GM12878 (cell line): ENCODE results near the gene TMED3. TPM values are rescaled to one million over a fixed set of nuclear protein-coding genes. Genes with fewer than 3 reads are reported as not detected.

Experiments used
- ATAC-seq: fragments of 200-7000 bp; cut with Tn5 transposase; 3 replicates; pipeline ENCODE4 v1.9.1; 2020; ENCODE audit warnings: mild to moderate bottlenecking, moderate library complexity
- BruUV-seq: library from RNA; stranded (reverse); fragments of 400-500 nt; replicated peaks from 2 replicates; lab custom pipeline; 2021; lab: Mats Ljungman, UMichigan
- CTCF ChIA-PET: fragments of 300-600 bp; sonication (Branson Sonifier 250); formaldehyde crosslinking; extraction: SDS; loops from one replicate; lab custom pipeline; 2021; ENCODE audit warnings: inconsistent platforms; lab: Yijun Ruan, JAX
- POLR2A ChIA-PET: fragments of 350-600 bp; formaldehyde crosslinking; extraction: SDS; loops from one replicate; lab custom pipeline; 2021; ENCODE audit warnings: inconsistent platforms; lab: Charles Lee
- RAD21 ChIA-PET: fragments of 300-600 bp; sonication (Branson Sonifier 250); formaldehyde crosslinking; loops from one replicate; lab custom pipeline; 2023; ENCODE audit warnings: antibody characterized with exemption; ENCODE audit not compliant: unreplicated experiment; lab: Charles Lee
- SMC1A ChIA-PET: fragments of 300-600 bp; sonication (Branson Sonifier 250); formaldehyde crosslinking; loops from one replicate; lab custom pipeline; 2023; ENCODE audit not compliant: unreplicated experiment, uncharacterized antibody; lab: Charles Lee
- DNase-seq: peaks from one replicate; pipeline ENCODE4 v3.0.0-alpha.2; 2011; ENCODE audit warnings: low read depth, low spot score
- FAIRE-seq: peaks from 3 replicates; lab custom pipeline; 2011; peaks lifted over from hg19 to GRCh38; lab: Jason Lieb, UNC
- H2AFZ ChIP-seq: 2 replicates; pipeline ENCODE4 v1.6.0; 2011; ENCODE audit warnings: low read depth, low read length, control low read depth; ENCODE audit not compliant: control insufficient read depth
- H3K27ac ChIP-seq: 2 replicates; pipeline ENCODE4 v1.5.1; 2011; ENCODE audit warnings: control low read depth; ENCODE audit not compliant: control insufficient read depth, insufficient read depth
- H3K27me3 ChIP-seq, 2 experiments: replicated peaks in 1 of 2; 2 replicates each; pipeline versions ENCODE4 v1.6.0 to v1.6.1; 2011; ENCODE audit warnings: low read length in 1 of 2; ENCODE audit not compliant: control insufficient read depth in 2 of 2, insufficient read depth in 2 of 2
- H3K36me3 ChIP-seq, 2 experiments: 2 replicates each; pipeline ENCODE4 v1.5.1; 2011; ENCODE audit warnings: low read length in 1 of 2; ENCODE audit not compliant: control insufficient read depth in 2 of 2, insufficient read depth in 2 of 2
- H3K4me1 ChIP-seq: 2 replicates; pipeline ENCODE4 v1.6.1; 2011; ENCODE audit warnings: mild to moderate bottlenecking, low read length, moderate library complexity, mixed read lengths; ENCODE audit not compliant: control insufficient read depth, insufficient read depth
- H3K4me2 ChIP-seq: 2 replicates; pipeline ENCODE4 v1.6.0; 2011; ENCODE audit warnings: control low read depth; ENCODE audit not compliant: control insufficient read depth, insufficient read depth
- H3K4me3 ChIP-seq: fragments of 200-600 bp; sonication (generic); 2 replicates; pipeline ENCODE4 v1.5.1; 2016
- H3K79me2 ChIP-seq: 2 replicates; pipeline ENCODE4 v1.6.0; 2011; ENCODE audit warnings: low read length; ENCODE audit not compliant: control insufficient read depth, insufficient read depth
- H3K9ac ChIP-seq: 2 replicates; pipeline ENCODE4 v1.8.0; 2011; ENCODE audit warnings: low read length, control low read depth, mixed read lengths; ENCODE audit not compliant: control insufficient read depth, insufficient read depth
- H3K9me3 ChIP-seq: replicated peaks from 3 replicates; pipeline ENCODE4 v1.5.1; 2011; ENCODE audit warnings: mild to moderate bottlenecking, low read length; ENCODE audit not compliant: control insufficient read depth, insufficient read depth
- H4K20me1 ChIP-seq: 2 replicates; pipeline ENCODE4 v1.6.0; 2011; ENCODE audit not compliant: control insufficient read depth, insufficient read depth
- ETV6 ChIP-seq, 2 experiments: fragments of 450-650 bp in 1 of 2; IDR thresholded peaks in 1 of 2; conservative IDR thresholded peaks in 1 of 2; 2 replicates each; pipeline ENCODE4 v1.6.1; 2014; ENCODE audit warnings: antibody characterized with exemption in 1 of 2, borderline replicate concordance in 1 of 2, low read depth in 1 of 2, mild to moderate bottlenecking in 1 of 2, moderate library complexity in 1 of 2
- GABPA ChIP-seq: IDR thresholded peaks from 2 replicates; pipeline ENCODE4 v1.6.1; 2014; ENCODE audit warnings: antibody characterized with exemption, low read depth, mild to moderate bottlenecking, inconsistent platforms
- RELB ChIP-seq: fragments of 450-650 bp; IDR thresholded peaks from 2 replicates; pipeline ENCODE4 v1.6.1; 2017; ENCODE audit warnings: low read depth, mild to moderate bottlenecking, moderate library complexity
- ZNF207 ChIP-seq: fragments of 450-650 bp; IDR thresholded peaks from 2 replicates; pipeline ENCODE4 v1.6.1; 2014; ENCODE audit warnings: antibody characterized with exemption, mild to moderate bottlenecking, borderline replicate concordance
- WGBS: methylation state at CpG from one replicate; pipeline ENCODE4 v1.1.6; 2016; ENCODE audit warnings: low lambda C conversion rate; ENCODE audit not compliant: insufficient replicate concordance, insufficient coverage; ENCODE audit errors: missing lambda C conversion rate; 5-methylcytosine and 5-hydroxymethylcytosine counted together
- in situ Hi-C: fragments of 300-500 bp; cut with MboI; formaldehyde crosslinking; loops from 9 replicates; pipeline ENCODE4 v1.14.3; 2018; ENCODE audit warnings: mixed read lengths
- intact Hi-C: fragments of 100-400 bp; cut with micrococcal nuclease; formaldehyde crosslinking; loops from one replicate; pipeline ENCODE4 v1.14.2; 2022; ENCODE audit not compliant: unreplicated experiment
- polyA plus RNA-seq, 11 experiments: library from polyadenylated mRNA; depleted of rRNA in 4 of 11; unstranded in 6 of 11; stranded (reverse) in 5 of 11; fragments of >200 nt; fragmentation: Nextera tagmentation in 4 of 11; fragmentation: Illumina TruSeq in 1 of 11; extraction: Ambion mirVana in 4 of 11; extraction: Trizol in 1 of 11; gene quantifications; 1 replicate in 1 of 11; 2 replicates in 10 of 11; pipeline versions ENCODE4 v1.2.1 to v1.2.3, GENCODE V29; 2011 to 2016; ENCODE audit warnings: inconsistent platforms in 2 of 11, missing spikeins in 2 of 11, low read depth in 1 of 11
- total RNA-seq, 4 experiments: library from RNA; depleted of rRNA in 3 of 4; stranded (reverse); fragments of >200 nt in 3 of 4; fragmentation: Illumina TruSeq in 1 of 4; extraction: Trizol in 1 of 4; gene quantifications; 2 replicates each; pipeline versions ENCODE4 v1.2.1 to v1.2.3, GENCODE V29; 2013 to 2021

Gene TMED3
- total and polyA plus RNA-seq, 10 of the 15 experiments (the other 5 are each of a cell fraction or from before 2014, with no cell fraction given): 7.6 to 95.8 (median 54.9) TPM

GRCh38 chr15:79265987-79266579 is 44.8 kb upstream of the TMED3 start:
- Histone ChIP-seq H3K4me3 (no peak overlapping the region), H3K27ac (no peak overlapping the region), H3K4me1 (no peaks in the 10 kb centered on the region), H3K36me3 (no peaks in the 10 kb centered on the region), H3K27me3 (peaks cover 0 to 1% of the 10 kb centered on the region in 2 experiments; a peak in 2 of 4 replicates), H3K9me3 (no peaks in the 10 kb centered on the region), H3K4me2 (no peak overlapping the region), H3K79me2 (no peaks in the 10 kb centered on the region), H2AFZ (no peak overlapping the region), H3K9ac (no peak overlapping the region), H4K20me1 (no peaks in the 10 kb centered on the region; the same call in 1 of the 2 replicates)
- BruUV-seq: no TSS peak
- DNase-seq (no peak), ATAC-seq (no peak), FAIRE-seq (no peak)
- RAD21 ChIA-PET: no interaction called here
- CTCF ChIA-PET: interaction anchor here (1.7 kb wide), 1 partner anchor 81 kb away, joined by 4 read pairs; no protein-coding TSS in a partner anchor
- POLR2A ChIA-PET: no interaction called here
- in situ Hi-C loops: no loop called here
- intact Hi-C loops: no loop called here
- TF ChIP-seq ETV6 (conservative IDR thresholded peaks at IDR 0.05 in 1 of 2, IDR thresholded peaks at IDR 0.05 in 1 of 2; ENCODE audit: borderline replicate concordance in 1 of 2, low read depth in 1 of 2): no peak
- no peak for TF ChIP-seq ZNF207
- no peak for TF ChIP-seq RELB
- TF ChIP-seq GABPA: no peak
- SMC1A ChIA-PET: no interaction called here
- WGBS: 24% methylated on average over 3 of the region's 3 CpGs
